HL-60 (cell line): Measurements from ENCODE around the gene RBFOX2.

Experiments used
- DNase-seq, 2 experiments: peaks; one replicate each; pipeline ENCODE4 v3.0.0-alpha.2; 2010 to 2020; ENCODE audit warnings: low read depth in 1 of 2, low spot score in 1 of 2
- H3K27ac ChIP-seq: fragments of 250-450 bp; sonication (Bioruptor Pico); replicated peaks from 2 replicates; pipeline ENCODE4 v1.5.1; 2020; ENCODE audit warnings: mild to moderate bottlenecking, moderate library complexity
- H3K27me3 ChIP-seq: fragments of 250-450 bp; sonication (Bioruptor Pico); 2 replicates; pipeline ENCODE4 v1.5.1; 2021; ENCODE audit warnings: mild to moderate bottlenecking, moderate library complexity; ENCODE audit not compliant: insufficient read depth, poor library complexity, severe bottlenecking
- H3K4me3 ChIP-seq: replicated peaks from 2 replicates; pipeline ENCODE4 v1.5.1; 2011; ENCODE audit warnings: mild to moderate bottlenecking, control low read depth, low read length; ENCODE audit not compliant: insufficient read depth
- CTCF ChIP-seq: IDR thresholded peaks from one replicate; pipeline ENCODE4 v1.5.1; 2011; ENCODE audit warnings: low read length, control low read depth, inconsistent platforms; ENCODE audit not compliant: insufficient read depth
- GABPA ChIP-seq: IDR thresholded peaks from 2 replicates; pipeline ENCODE4 v1.6.1; 2012; ENCODE audit warnings: low read depth
- POLR2AphosphoS5 ChIP-seq: IDR thresholded peaks from 2 replicates; pipeline ENCODE4 v1.6.1; 2012; ENCODE audit warnings: low read depth
- REST ChIP-seq: IDR thresholded peaks from 2 replicates; pipeline ENCODE4 v1.6.1; 2012; ENCODE audit warnings: low read depth; ENCODE audit not compliant: insufficient replicate concordance
- SPI1 ChIP-seq: IDR thresholded peaks from 2 replicates; pipeline ENCODE4 v1.6.1; 2012; ENCODE audit warnings: low read depth, mild to moderate bottlenecking, borderline replicate concordance

RBFOX2 gene

GRCh38 chr22:35835267-35835997 is 193.2 kb downstream of the RBFOX2 start:
- TF ChIP-seq SPI1 (no peak), CTCF (no peak), REST (no peak), POLR2AphosphoS5 (no peak), GABPA (no peak)
- Histone ChIP-seq H3K4me3 (no peak overlapping the region), H3K27me3 (peaks cover 11% of the 10 kb centered on the region), H3K27ac (no peak overlapping the region)
- no peak for DNase-seq

- Histone ChIP-seq H3K4me3 (no peak overlapping the region), H3K27me3 (peaks cover 2% of the 10 kb centered on the region), H3K27ac (no peak overlapping the region)
- DNase-seq = no peak
- no peak for TF ChIP-seq GABPA
- no peak for TF ChIP-seq CTCF
- no peak for TF ChIP-seq SPI1
- TF ChIP-seq REST = no peak
- TF ChIP-seq POLR2AphosphoS5 = no peak
Observed at GRCh38 chr22:35834061-35834460, 194.6 kb downstream of the RBFOX2 start.

GRCh38 chr22:35830305-35830704 is 198.3 kb downstream of the RBFOX2 start:
- Histone ChIP-seq H3K4me3 (no peak overlapping the region), H3K27me3 (no peaks in the 10 kb centered on the region), H3K27ac (no peak overlapping the region)
- no peak for DNase-seq
- TF ChIP-seq CTCF (no peak), POLR2AphosphoS5 (no peak), GABPA (no peak), SPI1 (no peak), REST (no peak)
